Bronchial epithelial cell (primary cell): ENCODE data around the gene TREM2. TPM values are rescaled to one million over a fixed set of nuclear protein-coding genes. Genes with fewer than 3 reads are reported as not detected.

Source experiments
- DNase-seq: peaks from one replicate; pipeline ENCODE4 v3.0.0-alpha.2; 2010; ENCODE audit warnings: low read depth
- FAIRE-seq: peaks from 2 replicates; lab custom pipeline; 2011; peaks lifted over from hg19 to GRCh38; lab: Jason Lieb, UNC
- H3K27me3 ChIP-seq: 2 replicates; pipeline ENCODE4 v1.5.1; 2011; ENCODE audit warnings: low read length; ENCODE audit not compliant: control insufficient read depth, insufficient read depth
- H3K36me3 ChIP-seq: 2 replicates; pipeline ENCODE4 v1.5.1; 2011; ENCODE audit warnings: low read length; ENCODE audit not compliant: control insufficient read depth, insufficient read depth
- H3K4me3 ChIP-seq: 2 replicates; pipeline ENCODE4 v1.5.1; 2011; ENCODE audit warnings: mild to moderate bottlenecking, low read depth, low read length, control low read depth
- total RNA-seq: library from RNA; depleted of rRNA; stranded (reverse); fragments of >200 nt; gene quantifications from 2 replicates; pipeline ENCODE4 v1.2.1, GENCODE V29; 2014
- TF ChIP-seq, protein P1 (sequence below): IDR thresholded peaks from 2 replicates; pipeline ENCODE4 v1.5.1; 2011; ENCODE audit warnings: mild to moderate bottlenecking, moderate library complexity, low read length, control low read depth, inconsistent platforms; ENCODE audit not compliant: insufficient read depth, severe bottlenecking

TREM2 gene
- total RNA-seq, 1 donor from 2014 or later = 0.53 TPM

DNA sequence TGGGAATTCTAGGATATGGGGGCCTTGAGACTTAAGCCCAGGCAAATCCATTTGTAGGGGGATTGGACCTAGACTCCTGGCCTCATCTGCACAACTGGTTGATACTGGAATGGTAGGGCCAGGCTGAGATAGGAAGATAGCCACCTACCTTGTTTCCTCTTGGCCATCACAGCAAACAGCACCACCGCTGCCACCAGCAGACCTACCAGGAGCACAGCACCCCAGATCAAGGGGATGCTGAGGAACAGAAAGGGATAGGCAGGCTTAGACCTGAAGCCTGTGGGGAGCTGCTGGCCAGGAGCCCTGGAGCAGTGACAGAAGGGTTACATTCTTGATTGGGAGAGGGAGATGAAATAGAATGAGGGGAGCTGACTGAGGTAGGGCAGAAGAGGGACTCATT, 12.2 kb downstream of the TREM2 start:
- no peaks in the 10 kb centered on the region for H3K27me3 ChIP-seq
- DNase-seq = no peak
- TF ChIP-seq, protein P1, sequence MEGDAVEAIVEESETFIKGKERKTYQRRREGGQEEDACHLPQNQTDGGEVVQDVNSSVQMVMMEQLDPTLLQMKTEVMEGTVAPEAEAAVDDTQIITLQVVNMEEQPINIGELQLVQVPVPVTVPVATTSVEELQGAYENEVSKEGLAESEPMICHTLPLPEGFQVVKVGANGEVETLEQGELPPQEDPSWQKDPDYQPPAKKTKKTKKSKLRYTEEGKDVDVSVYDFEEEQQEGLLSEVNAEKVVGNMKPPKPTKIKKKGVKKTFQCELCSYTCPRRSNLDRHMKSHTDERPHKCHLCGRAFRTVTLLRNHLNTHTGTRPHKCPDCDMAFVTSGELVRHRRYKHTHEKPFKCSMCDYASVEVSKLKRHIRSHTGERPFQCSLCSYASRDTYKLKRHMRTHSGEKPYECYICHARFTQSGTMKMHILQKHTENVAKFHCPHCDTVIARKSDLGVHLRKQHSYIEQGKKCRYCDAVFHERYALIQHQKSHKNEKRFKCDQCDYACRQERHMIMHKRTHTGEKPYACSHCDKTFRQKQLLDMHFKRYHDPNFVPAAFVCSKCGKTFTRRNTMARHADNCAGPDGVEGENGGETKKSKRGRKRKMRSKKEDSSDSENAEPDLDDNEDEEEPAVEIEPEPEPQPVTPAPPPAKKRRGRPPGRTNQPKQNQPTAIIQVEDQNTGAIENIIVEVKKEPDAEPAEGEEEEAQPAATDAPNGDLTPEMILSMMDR = no peak
- H3K4me3 ChIP-seq = no peak overlapping the region
- H3K36me3 ChIP-seq = no peaks in the 10 kb centered on the region
- no peak for FAIRE-seq

DNA sequence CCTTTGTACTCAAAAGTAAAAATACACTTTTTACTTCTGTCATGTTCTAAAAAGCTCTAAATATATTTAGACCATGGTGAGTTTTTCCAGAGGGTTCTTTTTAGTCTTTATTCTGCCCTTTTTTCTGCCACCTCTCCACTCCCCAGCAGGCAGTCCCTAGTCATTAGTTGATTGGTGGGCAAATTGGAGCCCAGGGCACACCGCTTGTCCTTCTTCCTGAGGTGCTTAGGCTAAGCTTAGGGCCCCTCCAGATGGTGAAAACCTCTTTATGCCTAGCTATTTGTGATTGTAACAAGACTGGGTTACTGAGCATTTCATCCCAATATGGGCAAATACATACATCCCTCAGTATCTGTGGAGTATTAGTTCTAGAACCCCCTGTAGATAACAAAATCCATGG, 15.0 kb downstream of the TREM2 start:
- TF ChIP-seq, protein P1 = no peak
- DNase-seq (no peak), FAIRE-seq (no peak)
- Histone ChIP-seq H3K27me3 (no peaks in the 10 kb centered on the region), H3K4me3 (no peak overlapping the region), H3K36me3 (no peaks in the 10 kb centered on the region)

DNA sequence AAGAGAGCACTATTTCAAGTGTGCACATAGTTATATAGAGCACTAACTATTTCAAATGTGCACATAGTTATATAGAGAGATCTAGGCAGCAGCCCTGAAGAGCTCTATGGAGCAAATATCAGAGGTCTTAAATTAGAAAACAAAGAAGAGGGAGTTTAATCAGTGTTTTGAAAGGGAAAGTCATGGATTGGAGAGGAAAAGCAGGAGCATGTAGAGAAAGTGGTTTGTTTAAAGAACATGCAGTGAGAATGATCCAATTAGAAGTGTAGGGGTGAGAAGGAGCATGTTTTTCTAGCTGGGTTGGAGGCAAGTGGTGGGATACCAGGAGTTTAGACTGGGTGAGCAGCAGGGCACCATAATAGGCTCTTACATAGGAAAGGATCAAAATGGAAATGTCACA, 26.0 kb downstream of the TREM2 start:
- FAIRE-seq (no peak), DNase-seq (no peak)
- H3K36me3 ChIP-seq = peaks cover 5% of the 10 kb centered on the region
- TF ChIP-seq, protein P1 = no peak
- no peak overlapping the region for H3K4me3 ChIP-seq
- H3K27me3 ChIP-seq = no peaks in the 10 kb centered on the region

- Histone ChIP-seq H3K27me3 (no peaks in the 10 kb centered on the region), H3K4me3 (no peak overlapping the region), H3K36me3 (peaks cover 5% of the 10 kb centered on the region)
- FAIRE-seq (no peak), DNase-seq (no peak)
- TF ChIP-seq, protein P1 = no peak
These were observed 27.7 kb downstream of the TREM2 start for GRCh38 chr6:41135062-41135832.

- DNase-seq = no peak
- no peaks in the 10 kb centered on the region for H3K27me3 ChIP-seq
- TF ChIP-seq, protein P1 = no peak
- peaks cover 5% of the 10 kb centered on the region for H3K36me3 ChIP-seq
- no peak overlapping the region for H3K4me3 ChIP-seq
- FAIRE-seq = no peak
These were observed 30.7 kb downstream of the TREM2 start for GRCh38 chr6:41132254-41132653.

DNA sequence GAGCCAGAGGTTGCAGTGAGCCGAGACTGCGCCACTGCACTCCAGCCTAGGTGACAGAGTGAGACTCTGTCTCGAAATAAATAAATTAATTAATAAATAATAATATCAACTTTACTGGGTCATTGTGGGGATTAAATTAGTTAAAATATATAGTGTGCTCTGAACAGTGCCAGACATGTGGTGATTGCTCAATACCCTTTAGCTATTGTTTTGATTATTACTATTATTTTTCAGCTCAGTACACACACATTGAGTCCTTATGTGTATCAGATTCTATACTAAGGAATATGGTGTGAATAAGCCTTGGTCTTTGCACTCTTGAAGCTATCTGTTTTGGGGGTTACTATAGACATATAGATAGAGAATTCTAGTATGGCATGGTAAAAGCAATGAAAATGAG, 37.6 kb downstream of the TREM2 start:
- Histone ChIP-seq H3K4me3 (no peak overlapping the region), H3K27me3 (no peaks in the 10 kb centered on the region), H3K36me3 (peaks cover 4% of the 10 kb centered on the region)
- no peak for DNase-seq
- TF ChIP-seq, protein P1 = no peak
- no peak for FAIRE-seq
